Islet of Langerhans (tissue), 1 donor: ENCODE measurements around the gene NRG4.
"Not testable (repeated sequence)": the region's sequence is repeated elsewhere in the genome, so short reads cannot be mapped to it uniquely, and the experiment has no call there.

ENCODE experiments used
- FAIRE-seq: peaks from one replicate; lab custom pipeline; 2011; peaks lifted over from hg19 to GRCh38; lab: Jason Lieb, UNC

NRG4 gene

DNA sequence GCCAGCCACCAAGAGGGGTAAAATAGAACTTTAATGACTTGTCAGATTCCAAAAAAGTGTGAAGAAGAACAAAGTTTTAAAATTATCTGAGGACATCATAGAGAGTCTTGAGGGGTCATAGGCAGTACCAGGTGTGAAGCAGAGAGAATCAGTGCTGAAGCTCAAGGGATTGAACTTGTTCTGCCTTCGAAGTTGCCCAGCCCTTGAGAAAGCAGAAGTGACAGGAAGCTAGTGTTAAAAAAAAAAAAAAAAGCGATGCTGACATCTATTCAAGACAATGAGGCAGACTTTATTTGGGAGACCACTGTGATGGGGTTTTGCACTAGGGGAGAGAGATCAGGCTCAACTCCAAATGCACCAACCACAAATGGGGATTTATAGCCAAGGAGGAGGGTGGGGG is 86.8 kb downstream of the NRG4 start:
- FAIRE-seq: no peak

DNA sequence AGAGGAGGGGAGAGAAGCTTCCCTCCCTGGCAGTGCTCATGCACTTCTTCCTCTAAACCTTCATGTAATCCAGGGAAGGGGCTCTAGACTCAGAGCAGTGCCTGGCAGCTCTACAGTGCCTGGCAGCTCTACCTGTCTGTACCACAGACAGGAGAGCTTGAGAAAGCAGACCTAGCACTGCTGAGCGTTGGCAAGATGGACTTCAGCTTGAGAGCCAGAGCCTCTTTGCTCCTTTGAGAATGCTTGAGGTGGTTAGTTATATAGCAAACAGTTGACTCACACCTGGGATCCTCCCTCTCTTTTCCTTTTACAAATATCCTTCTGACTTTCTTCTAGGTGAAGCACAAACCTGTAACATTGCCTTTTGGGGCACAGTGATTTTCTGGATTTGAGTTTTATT is 87.6 kb downstream of the NRG4 start:
- FAIRE-seq: no peak

- no peak for FAIRE-seq
These were observed 88.5 kb downstream of the NRG4 start for GRCh38 chr15:75923756-75924155.

- FAIRE-seq: no peak
These were observed 90.2 kb downstream of the NRG4 start for GRCh38 chr15:75921732-75922703.

- FAIRE-seq: no peak
These were observed 92.1 kb downstream of the NRG4 start for GRCh38 chr15:75920079-75920478.

GRCh38 chr15:75918135-75918534 is 94.1 kb downstream of the NRG4 start:
- FAIRE-seq: no peak

GRCh38 chr15:75916978-75917377 is 95.2 kb downstream of the NRG4 start:
- no peak for FAIRE-seq

- not testable (repeated sequence) for FAIRE-seq
These were observed 101.9 kb downstream of the NRG4 start for GRCh38 chr15:75910355-75910754.

- no peak for FAIRE-seq
These were observed 107.0 kb downstream of the NRG4 start for GRCh38 chr15:75905231-75905630.

- no peak for FAIRE-seq
These were observed 108.6 kb downstream of the NRG4 start, which contains the start of gene FBXO22 for GRCh38 chr15:75903331-75904239. FBXO22 (plus strand) TSS chr15:75903878; CDS start chr15:75903964, 86 bp downstream.

- no peak for FAIRE-seq
These were observed 110.1 kb downstream of the NRG4 start for GRCh38 chr15:75902129-75902557.

- FAIRE-seq: no peak
These were observed 111.6 kb downstream of the NRG4 start for GRCh38 chr15:75900577-75900976.

GRCh38 chr15:75895731-75896130 is 116.5 kb downstream of the NRG4 start:
- no peak for FAIRE-seq

GRCh38 chr15:75891895-75892294 is 120.3 kb downstream of the NRG4 start:
- FAIRE-seq: no peak
